AG04450 (cell line): ENCODE data around the gene SLC8A1. TPM values are rescaled to one million over a fixed set of nuclear protein-coding genes. Genes with fewer than 3 reads are reported as not detected.

Experiments
- CTCF ChIA-PET: fragments of 300-600, 350-600 bp; formaldehyde crosslinking; extraction: SDS; loops from one replicate; lab custom pipeline; 2022; ENCODE audit warnings: antibody characterized with exemption, inconsistent platforms; lab: Charles Lee
- POLR2A ChIA-PET: fragments of 350-600 bp; formaldehyde crosslinking; extraction: SDS; loops from one replicate; lab custom pipeline; 2021; ENCODE audit warnings: antibody characterized with exemption, inconsistent platforms; lab: Yijun Ruan, JAX
- DNase-seq: peaks from one replicate; pipeline ENCODE4 v3.0.0-alpha.2; 2011; ENCODE audit warnings: low read depth, low spot score
- H3K27ac ChIP-seq: one replicate; pipeline ENCODE4 v1.5.1; 2012; ENCODE audit warnings: low read depth, low read length, control low read depth
- H3K27me3 ChIP-seq: one replicate; pipeline ENCODE4 v1.6.0; 2012; ENCODE audit warnings: low read length; ENCODE audit not compliant: control insufficient read depth, insufficient read depth
- H3K4me3 ChIP-seq: 2 replicates; pipeline ENCODE4 v1.5.1; 2011; ENCODE audit warnings: mild to moderate bottlenecking, low read depth, low read length, control low read depth
- H3K9me3 ChIP-seq: 2 replicates; pipeline ENCODE4 v1.5.1; 2012; ENCODE audit warnings: low read length; ENCODE audit not compliant: control insufficient read depth, insufficient read depth
- polyA plus RNA-seq: library from polyadenylated mRNA; depleted of rRNA; stranded (reverse); fragments of >200 nt; gene quantifications from 2 replicates; pipeline ENCODE4 v1.2.3, GENCODE V29; 2011
- TF ChIP-seq, protein P1 (sequence below): IDR thresholded peaks from 2 replicates; pipeline ENCODE4 v1.5.1; 2011; ENCODE audit warnings: low read depth, low read length, control low read depth, inconsistent platforms

Gene SLC8A1
- polyA plus RNA-seq, 1 experiment, result 19.3 TPM

GRCh38 chr2:40304340-40304739, 147.6 kb downstream of the SLC8A1 start:
- CTCF ChIA-PET, result no interaction called here
- H3K4me3 ChIP-seq, result no peak overlapping the region

DNA sequence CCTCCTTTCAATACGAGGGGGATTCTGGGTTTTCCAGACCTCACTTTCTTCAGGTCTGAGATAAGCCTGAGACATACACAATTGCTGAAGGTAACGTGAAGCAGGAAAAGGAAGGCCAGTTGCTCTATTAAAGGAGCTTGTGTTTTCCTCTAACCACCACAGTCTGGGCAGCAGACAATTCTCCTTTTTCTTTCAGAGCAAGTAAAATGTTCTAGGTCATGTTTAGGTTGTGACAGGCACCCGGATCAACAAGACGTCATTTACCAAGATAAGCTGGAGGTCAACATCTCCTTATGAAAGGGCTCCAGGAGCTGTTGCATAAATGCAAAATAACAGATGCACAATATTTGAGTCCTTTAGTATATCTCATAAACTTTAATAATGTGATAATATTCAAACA, 148.1 kb downstream of the SLC8A1 start:
- DNase-seq, result no peak
- TF ChIP-seq, protein P1, sequence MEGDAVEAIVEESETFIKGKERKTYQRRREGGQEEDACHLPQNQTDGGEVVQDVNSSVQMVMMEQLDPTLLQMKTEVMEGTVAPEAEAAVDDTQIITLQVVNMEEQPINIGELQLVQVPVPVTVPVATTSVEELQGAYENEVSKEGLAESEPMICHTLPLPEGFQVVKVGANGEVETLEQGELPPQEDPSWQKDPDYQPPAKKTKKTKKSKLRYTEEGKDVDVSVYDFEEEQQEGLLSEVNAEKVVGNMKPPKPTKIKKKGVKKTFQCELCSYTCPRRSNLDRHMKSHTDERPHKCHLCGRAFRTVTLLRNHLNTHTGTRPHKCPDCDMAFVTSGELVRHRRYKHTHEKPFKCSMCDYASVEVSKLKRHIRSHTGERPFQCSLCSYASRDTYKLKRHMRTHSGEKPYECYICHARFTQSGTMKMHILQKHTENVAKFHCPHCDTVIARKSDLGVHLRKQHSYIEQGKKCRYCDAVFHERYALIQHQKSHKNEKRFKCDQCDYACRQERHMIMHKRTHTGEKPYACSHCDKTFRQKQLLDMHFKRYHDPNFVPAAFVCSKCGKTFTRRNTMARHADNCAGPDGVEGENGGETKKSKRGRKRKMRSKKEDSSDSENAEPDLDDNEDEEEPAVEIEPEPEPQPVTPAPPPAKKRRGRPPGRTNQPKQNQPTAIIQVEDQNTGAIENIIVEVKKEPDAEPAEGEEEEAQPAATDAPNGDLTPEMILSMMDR, result no peak
- Histone ChIP-seq H3K27me3 (no peaks in the 10 kb centered on the region), H3K9me3 (no peaks in the 10 kb centered on the region), H3K4me3 (no peak overlapping the region), H3K27ac (no peak overlapping the region)
- CTCF ChIA-PET, result no interaction called here
- POLR2A ChIA-PET, result interaction anchor here (0.6 kb wide), 1 partner anchor 147 kb away, joined by 5 read pairs; no protein-coding TSS in a partner anchor

More at GRCh38 chr2:40304340-40304739, 147.6 kb downstream of the SLC8A1 start:
- Histone ChIP-seq H3K27me3 (no peaks in the 10 kb centered on the region), H3K9me3 (no peaks in the 10 kb centered on the region), H3K27ac (no peak overlapping the region)
- DNase-seq, result no peak
- TF ChIP-seq, protein P1, result no peak
- POLR2A ChIA-PET, result no interaction called here

DNA sequence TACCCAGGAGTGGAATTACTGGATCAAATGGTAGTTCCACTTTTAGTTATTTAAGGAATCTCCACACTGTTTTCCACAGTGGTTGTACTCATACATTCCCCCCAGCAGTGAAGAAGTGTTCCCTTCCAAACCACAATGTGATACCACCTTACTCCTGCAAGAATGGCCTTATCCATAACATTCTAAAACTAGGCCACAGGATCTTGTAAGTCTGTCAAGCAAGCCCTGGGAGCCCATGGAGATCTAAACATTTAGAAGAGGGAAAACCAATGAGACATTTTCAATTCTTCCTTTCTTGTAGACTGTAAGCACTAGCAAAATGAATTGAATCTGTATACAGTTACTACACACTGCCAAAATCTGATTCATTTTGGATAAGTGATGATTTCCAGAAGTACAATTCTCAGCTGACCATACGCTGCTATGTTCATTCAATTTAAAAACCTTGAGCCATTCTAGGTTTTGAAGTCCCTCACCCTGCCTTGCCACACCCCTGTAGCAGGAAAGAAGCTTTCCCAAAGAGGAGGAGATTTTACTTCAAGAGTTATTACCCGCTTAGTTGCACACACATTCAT, 149.1 kb downstream of the SLC8A1 start:
- H3K4me3 ChIP-seq, result no peak overlapping the region
- ChIA-PET POLR2A (no interaction called here), CTCF (no interaction called here)
- H3K9me3 ChIP-seq, result no peaks in the 10 kb centered on the region
- no peak for DNase-seq
- no peaks in the 10 kb centered on the region for H3K27me3 ChIP-seq
- TF ChIP-seq, protein P1, result no peak
- no peak overlapping the region for H3K27ac ChIP-seq

DNA sequence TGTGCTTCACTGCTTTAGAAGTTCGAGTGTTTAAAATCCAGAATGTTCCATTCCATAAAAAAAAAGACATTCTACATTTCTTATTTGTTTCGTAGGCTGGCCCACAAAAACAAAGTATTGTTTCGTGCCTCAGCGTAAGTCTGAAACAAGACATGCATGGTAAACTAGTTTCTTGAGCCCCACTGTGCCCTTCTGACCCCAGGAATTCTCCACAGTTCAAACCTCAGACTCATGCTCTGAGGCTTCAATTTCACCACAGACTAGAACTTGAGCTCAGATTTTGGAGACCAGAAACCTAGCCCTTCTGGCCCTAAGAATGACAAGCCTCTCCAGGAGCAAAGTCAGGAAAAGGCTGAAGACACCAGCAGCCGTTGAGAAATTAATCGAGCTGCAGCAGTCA, 151.5 kb downstream of the SLC8A1 start:
- POLR2A ChIA-PET, result no interaction called here
- H3K9me3 ChIP-seq, result no peaks in the 10 kb centered on the region
- no peak overlapping the region for H3K27ac ChIP-seq
- TF ChIP-seq, protein P1, result no peak
- H3K27me3 ChIP-seq, result no peaks in the 10 kb centered on the region
- CTCF ChIA-PET, result no interaction called here
- H3K4me3 ChIP-seq, result no peak overlapping the region
- no peak for DNase-seq

DNA sequence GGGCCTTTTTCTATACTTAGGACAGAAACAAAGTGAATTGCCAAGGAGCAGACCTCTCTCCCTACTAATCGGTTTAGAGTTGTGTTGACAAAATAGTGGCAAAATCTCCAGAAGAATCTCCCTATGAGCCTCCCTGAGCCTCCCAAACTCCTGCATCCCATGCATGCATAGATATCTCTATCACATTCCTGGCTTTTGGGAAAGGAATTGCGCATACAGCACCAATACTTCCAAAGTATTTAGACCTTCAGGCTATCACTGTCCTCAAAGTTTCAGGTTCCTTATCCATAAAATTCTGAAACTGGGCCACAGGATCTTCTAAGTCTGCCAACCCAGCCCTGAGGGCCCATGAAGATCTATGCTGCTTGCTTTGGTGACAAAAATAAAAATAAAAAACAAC, 152.1 kb downstream of the SLC8A1 start:
- Histone ChIP-seq H3K9me3 (no peaks in the 10 kb centered on the region), H3K27ac (no peak overlapping the region), H3K27me3 (no peaks in the 10 kb centered on the region), H3K4me3 (no peak overlapping the region)
- no peak for DNase-seq
- ChIA-PET POLR2A (no interaction called here), CTCF (no interaction called here)
- TF ChIP-seq, protein P1, result no peak
